Measurements from ENCODE around the gene CAPNS1. TPM values are rescaled to one million over a fixed set of nuclear protein-coding genes. Genes with fewer than 3 reads are reported as not detected.

The CAPNS1 gene
- total and polyA plus RNA-seq, 2 of the 13 experiments (the other 11 are each of a cell fraction or from before 2014, with no cell fraction given) = 322 to 526 TPM

- TF ChIP-seq ZNF281 (CRISPR knock-in tag; IDR thresholded peaks at IDR 0.05; ENCODE audit: borderline replicate concordance) (no peak), ZNF646 (CRISPR knock-in tag; IDR thresholded peaks at IDR 0.05) (no peak), SNAPC5 (CRISPR knock-in tag; IDR thresholded peaks at IDR 0.05; ENCODE audit: borderline replicate concordance) (0 out of 2 replicates have a peak, but pooled peaks have one; percentile 46), TARDBP (CRISPR knock-in tag; IDR thresholded peaks at IDR 0.05) (peak; percentile 67; the same call in 1 of the 2 replicates), XBP1 (CRISPR knock-in tag; IDR thresholded peaks at IDR 0.05) (peak; percentile 65; the same call in 1 of the 2 replicates), FOXM1 (CRISPR knock-in tag; IDR thresholded peaks at IDR 0.05) (no peak), CEBPZ (IDR thresholded peaks at IDR 0.05; ENCODE audit: low read length) (no peak), KLF11 (CRISPR knock-in tag; IDR thresholded peaks at IDR 0.05) (peak; percentile 35; the same call in 1 of the 2 replicates), MAFF (IDR thresholded peaks at IDR 0.05; ENCODE audit: low read depth, low read length) (no peak), PBX3 (CRISPR knock-in tag; IDR thresholded peaks at IDR 0.05; ENCODE audit: borderline replicate concordance) (peak; percentile 91), ZGPAT (CRISPR knock-in tag; IDR thresholded peaks at IDR 0.05) (peak; percentile 96), ZNF282 (IDR thresholded peaks at IDR 0.05; ENCODE audit: partially characterized antibody) (no peak)
Measured at GRCh38 chr19:36114721-36115452, 25.0 kb upstream of the CAPNS1 start, which contains the start of gene POLR2I (continued).

Data from HepG2 (cell line).